HTERT RPE-1 (cell line): Measurements from ENCODE around the gene KLHL14.
"Not testable (repeated sequence)": the region's sequence is repeated elsewhere in the genome, so short reads cannot be mapped to it uniquely, and the experiment has no call there.

Experiments
- in situ Hi-C: fragments of 300-500 bp; cut with MboI; formaldehyde crosslinking; loops from 4 replicates; pipeline ENCODE4 v1.14.3; 2020; ENCODE audit warnings: low sequenced_read_pairs

KLHL14 gene

GRCh38 chr18:32661486-32662299 is 111.1 kb downstream of the KLHL14 start:
- in situ Hi-C loops = no loop called here

- in situ Hi-C loops = not testable (repeated sequence)
Observed at GRCh38 chr18:32654507-32654906, 118.3 kb downstream of the KLHL14 start.

DNA sequence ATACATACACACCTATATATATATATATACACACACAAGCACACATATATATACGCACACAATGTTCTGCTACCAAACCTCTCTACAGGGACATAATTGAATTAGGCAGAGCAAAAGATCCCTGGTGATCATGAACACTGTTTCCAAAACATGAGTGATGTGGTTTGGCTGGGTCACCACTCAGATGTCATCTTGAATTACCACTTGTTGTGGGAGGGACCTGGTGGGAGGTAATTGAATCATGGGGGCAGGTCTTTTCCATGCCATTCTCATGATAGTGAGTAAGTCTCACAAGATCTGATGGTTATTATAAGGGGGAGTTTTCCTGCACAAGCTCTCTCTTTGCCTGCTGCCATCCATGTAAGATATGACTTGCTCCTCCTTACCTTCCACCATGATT is 135.2 kb downstream of the KLHL14 start:
- in situ Hi-C loops = not testable (repeated sequence)

DNA sequence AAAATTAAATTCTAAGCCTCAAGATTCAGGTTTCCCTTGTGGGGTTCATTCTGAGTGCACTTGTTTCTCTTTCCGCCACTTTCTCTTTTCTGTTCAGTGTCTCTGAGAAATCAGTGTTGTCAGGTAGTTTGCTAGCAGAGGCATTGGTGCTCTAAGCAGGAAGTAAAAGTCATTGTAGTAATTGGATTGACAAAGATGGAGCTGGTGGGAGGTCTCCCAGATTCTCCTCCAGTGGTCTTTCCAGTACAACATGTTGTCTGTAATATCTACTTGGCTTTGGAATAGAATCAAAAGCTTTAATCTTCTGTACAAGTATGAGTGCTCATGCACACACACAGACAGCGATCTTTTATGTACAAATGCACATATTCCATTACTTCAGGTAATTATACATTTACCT is 135.6 kb downstream of the KLHL14 start:
- in situ Hi-C loops = no loop called here

GRCh38 chr18:32634876-32635431 is 137.9 kb downstream of the KLHL14 start:
- in situ Hi-C loops = no loop called here

DNA sequence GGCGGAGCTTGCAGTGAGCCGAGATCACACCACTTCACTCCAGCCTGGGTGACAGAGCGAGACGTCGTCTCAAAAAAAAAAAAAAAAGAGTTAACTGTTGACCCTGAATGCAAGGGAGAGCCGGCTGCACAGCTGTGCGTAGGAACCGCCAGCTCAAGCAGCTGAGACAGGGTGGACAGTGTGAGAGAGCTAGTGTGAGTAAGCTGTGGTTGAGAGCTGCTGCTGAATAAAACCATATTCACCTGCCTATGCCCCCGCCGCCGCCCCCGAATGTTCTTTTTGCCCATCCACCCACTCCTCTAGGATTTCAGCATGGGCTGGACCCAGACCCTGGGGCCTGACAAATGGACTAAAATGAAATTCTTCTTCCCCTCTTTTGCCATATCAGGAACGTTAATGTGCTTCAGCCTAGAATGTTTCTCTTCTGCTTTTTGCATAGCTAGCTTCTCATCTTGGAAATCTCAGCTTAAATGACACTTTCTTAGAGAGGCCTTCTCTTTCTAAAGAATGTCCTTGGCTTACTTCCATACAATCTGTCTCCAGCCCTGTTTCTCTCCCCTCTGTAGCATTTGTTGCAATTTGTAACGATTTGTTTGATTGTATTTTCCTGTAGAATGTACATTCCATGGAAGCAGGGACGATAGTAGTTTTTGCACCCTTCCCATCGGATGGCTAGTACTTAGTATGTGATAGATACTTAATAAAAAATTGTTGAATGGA is 142.7 kb downstream of the KLHL14 start:
- in situ Hi-C loops = no loop called here

DNA sequence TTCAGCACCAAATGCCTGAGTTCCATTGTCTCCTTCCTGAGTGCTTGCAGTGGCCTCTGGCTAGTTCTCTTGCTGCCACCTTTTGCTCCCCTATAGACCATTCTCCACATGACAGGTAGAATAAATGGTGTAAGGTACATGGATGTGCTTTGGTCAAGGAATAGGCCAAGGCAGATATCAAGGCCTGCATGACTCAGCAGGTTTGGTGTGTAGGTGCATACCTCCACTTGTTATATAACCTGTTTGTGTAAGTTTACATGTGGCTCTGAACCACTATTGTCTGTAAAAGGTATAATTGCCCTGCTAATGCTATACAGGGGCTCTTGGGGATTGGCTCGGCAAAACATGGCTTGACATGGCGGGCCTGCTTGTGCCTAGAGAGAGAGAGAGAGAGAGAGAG is 143.5 kb downstream of the KLHL14 start:
- in situ Hi-C loops = no loop called here

- in situ Hi-C loops = no loop called here
Observed at GRCh38 chr18:32624182-32624723, 148.6 kb downstream of the KLHL14 start.

- in situ Hi-C loops = no loop called here
Observed at GRCh38 chr18:32623563-32623962, 149.3 kb downstream of the KLHL14 start.
